ENCODE data around the gene CNTFR. TPM values are rescaled to one million over a fixed set of nuclear protein-coding genes. Genes with fewer than 3 reads are reported as not detected.

Gene CNTFR
- total RNA-seq, 4 donors from 2014 or later: 0.29 to 4.6 (median 0.40) TPM; not detected in 1

DNA sequence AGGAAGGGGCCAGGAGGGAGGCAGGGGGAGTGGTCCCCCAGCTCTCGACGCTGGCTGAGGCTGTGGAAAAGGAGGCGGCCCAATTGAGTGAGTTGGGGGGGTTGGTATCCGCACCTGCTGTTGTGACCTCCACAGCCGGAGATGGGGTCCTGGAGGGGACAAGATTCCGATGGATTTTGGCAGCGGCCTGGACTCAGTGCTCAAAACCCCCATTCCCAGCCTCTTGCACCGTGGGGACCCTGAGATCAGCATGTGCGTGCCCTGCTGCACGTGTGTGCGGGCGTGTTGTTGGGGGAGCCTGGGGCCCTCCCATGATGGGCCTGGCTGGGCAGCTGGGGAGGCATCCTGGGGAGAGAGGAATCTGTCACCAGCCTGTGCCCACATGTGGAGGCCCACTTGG is 15.0 kb downstream of the CNTFR start:
- Histone ChIP-seq H3K9me3 (no peaks in the 10 kb centered on the region), H3K4me3 (no peak overlapping the region), H3K36me3 (no peaks in the 10 kb centered on the region), H3K27ac (no peak overlapping the region), H3K27me3 (peaks cover 0 to 55% (median 15%) of the 10 kb centered on the region in 4 donors), H3K4me1 (peaks cover 4 to 40% (median 8%) of the 10 kb centered on the region in 3 donors)
- TF ChIP-seq POLR2A (IDR thresholded peaks at IDR 0.05): no peak
- TF ChIP-seq, protein P1, sequence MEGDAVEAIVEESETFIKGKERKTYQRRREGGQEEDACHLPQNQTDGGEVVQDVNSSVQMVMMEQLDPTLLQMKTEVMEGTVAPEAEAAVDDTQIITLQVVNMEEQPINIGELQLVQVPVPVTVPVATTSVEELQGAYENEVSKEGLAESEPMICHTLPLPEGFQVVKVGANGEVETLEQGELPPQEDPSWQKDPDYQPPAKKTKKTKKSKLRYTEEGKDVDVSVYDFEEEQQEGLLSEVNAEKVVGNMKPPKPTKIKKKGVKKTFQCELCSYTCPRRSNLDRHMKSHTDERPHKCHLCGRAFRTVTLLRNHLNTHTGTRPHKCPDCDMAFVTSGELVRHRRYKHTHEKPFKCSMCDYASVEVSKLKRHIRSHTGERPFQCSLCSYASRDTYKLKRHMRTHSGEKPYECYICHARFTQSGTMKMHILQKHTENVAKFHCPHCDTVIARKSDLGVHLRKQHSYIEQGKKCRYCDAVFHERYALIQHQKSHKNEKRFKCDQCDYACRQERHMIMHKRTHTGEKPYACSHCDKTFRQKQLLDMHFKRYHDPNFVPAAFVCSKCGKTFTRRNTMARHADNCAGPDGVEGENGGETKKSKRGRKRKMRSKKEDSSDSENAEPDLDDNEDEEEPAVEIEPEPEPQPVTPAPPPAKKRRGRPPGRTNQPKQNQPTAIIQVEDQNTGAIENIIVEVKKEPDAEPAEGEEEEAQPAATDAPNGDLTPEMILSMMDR (IDR thresholded peaks at IDR 0.05): no peak
- intact Hi-C loops (cut with DNase I): no loop called here
- no peak for DNase-seq
- 82 to 83% methylated on average over 2 of the region's 12 CpGs for WGBS, 2 donors

DNA sequence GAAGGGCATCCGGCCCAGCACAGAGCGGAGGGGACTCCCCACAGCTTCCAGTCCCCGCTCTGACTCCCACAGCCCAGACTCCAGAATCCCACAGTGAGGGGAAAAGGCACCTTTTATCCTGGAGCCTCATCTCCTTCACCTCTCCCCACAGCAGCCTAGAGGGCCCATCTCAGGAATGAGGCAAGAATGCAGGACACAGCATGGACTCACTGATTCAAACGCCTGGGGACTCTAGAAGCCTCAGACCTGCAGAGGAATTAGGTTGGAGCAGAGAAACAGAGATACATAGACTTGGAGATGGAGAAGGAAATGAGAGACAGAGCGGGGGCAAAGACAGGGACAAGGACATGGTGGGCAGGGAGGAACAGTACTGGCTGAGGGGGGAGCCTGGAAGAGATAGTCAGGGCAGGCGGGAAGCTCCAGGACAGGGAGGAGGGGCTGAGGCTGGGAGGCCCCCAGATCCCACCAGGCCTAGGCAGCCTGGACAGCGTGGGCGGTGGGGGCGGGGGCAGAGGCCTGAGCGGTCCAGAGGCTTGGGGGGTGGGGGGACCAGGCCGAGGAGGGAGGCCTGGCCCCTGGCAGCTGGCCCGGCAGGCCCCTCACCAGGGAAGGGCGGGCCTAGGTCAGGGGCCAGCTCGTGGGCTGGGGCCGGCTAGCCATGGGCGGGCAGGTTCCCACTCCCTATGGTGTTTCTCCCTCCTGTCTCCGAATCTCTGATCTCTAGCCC is 15.8 kb downstream of the CNTFR start:
- Histone ChIP-seq H3K36me3 (no peaks in the 10 kb centered on the region), H3K27ac (no peak overlapping the region), H3K27me3 (peaks cover 0 to 47% (median 10%) of the 10 kb centered on the region in 4 donors), H3K4me1 (peaks cover 4 to 34% (median 8%) of the 10 kb centered on the region in 3 donors), H3K4me3 (no peak overlapping the region), H3K9me3 (no peaks in the 10 kb centered on the region)
- 82 to 92% methylated on average over 4 to 5 of the region's 17 CpGs for WGBS, 2 donors
- no peak for DNase-seq
- intact Hi-C loops (cut with DNase I): no loop called here
- no peak for TF ChIP-seq POLR2A (IDR thresholded peaks at IDR 0.05)
- TF ChIP-seq, protein P1 (IDR thresholded peaks at IDR 0.05): no peak

DNA sequence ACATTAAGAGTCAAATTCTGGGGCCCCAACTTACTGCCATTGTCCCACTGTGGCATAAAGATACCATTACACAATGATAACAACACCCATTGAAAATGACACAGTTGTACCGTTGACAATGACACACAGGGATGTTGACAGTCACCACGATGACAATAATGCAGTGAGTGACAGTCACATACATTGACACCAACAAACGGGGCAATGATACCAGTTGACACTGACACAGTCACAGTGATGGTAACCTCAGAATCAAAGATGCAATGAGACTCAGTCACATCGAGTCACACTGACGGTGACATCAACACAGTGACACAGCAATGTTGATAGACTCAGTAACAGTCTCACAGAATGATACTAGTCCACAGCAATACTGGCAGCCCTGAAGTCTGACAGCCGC is 16.9 kb downstream of the CNTFR start:
- Histone ChIP-seq H3K27me3 (peaks cover 0 to 46% (median 2%) of the 10 kb centered on the region in 4 donors), H3K27ac (no peak overlapping the region), H3K4me1 (peaks cover 0 to 23% (median under 1%) of the 10 kb centered on the region in 3 donors), H3K9me3 (no peaks in the 10 kb centered on the region), H3K36me3 (no peaks in the 10 kb centered on the region), H3K4me3 (no peak overlapping the region)
- 76 to 83% methylated on average over 5 to 6 of the region's 6 CpGs for WGBS, 2 donors
- intact Hi-C loops (cut with DNase I): no loop called here
- DNase-seq: no peak
- no peak for TF ChIP-seq POLR2A (IDR thresholded peaks at IDR 0.05)
- TF ChIP-seq, protein P1 (IDR thresholded peaks at IDR 0.05): no peak

DNA sequence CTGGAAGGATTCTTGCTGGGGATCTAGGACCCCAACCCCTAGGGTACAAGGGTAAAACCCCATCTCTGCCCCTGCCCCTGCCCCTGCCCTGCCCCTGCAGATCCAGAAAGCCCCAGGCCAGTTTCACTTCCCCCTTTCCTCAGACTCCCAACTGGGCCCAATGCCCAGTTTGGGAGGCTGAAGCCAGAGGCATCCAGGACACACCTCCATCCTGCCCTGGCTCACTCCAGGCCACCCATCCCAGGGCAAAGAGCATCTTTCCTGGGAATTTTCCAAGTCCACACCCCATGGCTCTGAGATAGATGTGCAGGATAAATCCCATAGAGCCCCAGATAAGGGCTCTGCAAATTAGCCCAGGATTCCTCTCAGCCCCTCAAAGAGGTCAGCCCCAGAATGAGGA is 17.4 kb downstream of the CNTFR start:
- H3K36me3 ChIP-seq: no peaks in the 10 kb centered on the region
- H3K4me3 ChIP-seq: no peak overlapping the region
- DNase-seq: no peak
- no peak overlapping the region for H3K27ac ChIP-seq
- no peaks in the 10 kb centered on the region for H3K9me3 ChIP-seq
- intact Hi-C loops (cut with DNase I): no loop called here
- no peak for TF ChIP-seq POLR2A (IDR thresholded peaks at IDR 0.05)
- TF ChIP-seq, protein P1 (IDR thresholded peaks at IDR 0.05): no peak
- H3K27me3 ChIP-seq: peaks cover 0 to 46% (median 0%) of the 10 kb centered on the region in 4 donors
- peaks cover 0 to 18% (median 0%) of the 10 kb centered on the region in 3 donors for H3K4me1 ChIP-seq

DNA sequence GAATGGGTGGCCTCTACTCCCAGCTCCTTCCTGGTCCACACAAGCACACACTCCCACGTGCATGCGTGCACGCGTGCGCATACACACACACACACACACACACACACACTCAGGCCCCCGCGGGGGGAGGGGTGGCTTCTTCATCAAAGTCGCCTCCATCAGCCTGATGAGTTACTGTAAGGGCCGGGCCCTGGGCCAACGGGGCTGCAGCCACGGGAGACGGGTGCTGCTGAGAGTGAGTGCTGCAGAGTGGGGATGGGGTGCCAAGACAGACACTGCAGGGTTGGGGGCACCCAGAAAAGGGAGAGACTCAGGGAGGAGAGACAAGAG is 18.1 kb downstream of the CNTFR start:
- H3K27me3 ChIP-seq: peaks cover 0 to 46% (median 0%) of the 10 kb centered on the region in 4 donors
- no peaks in the 10 kb centered on the region for H3K9me3 ChIP-seq
- no peak overlapping the region for H3K27ac ChIP-seq
- WGBS, 2 donors: 29 to 57% methylated on average over 2 to 9 of the region's 12 CpGs
- H3K4me3 ChIP-seq: no peak overlapping the region
- intact Hi-C loops (cut with DNase I): no loop called here
- DNase-seq: no peak
- no peaks in the 10 kb centered on the region for H3K36me3 ChIP-seq
- no peak for TF ChIP-seq POLR2A (IDR thresholded peaks at IDR 0.05)
- TF ChIP-seq, protein P1 (IDR thresholded peaks at IDR 0.05): no peak
- peaks cover 0 to 18% (median 0%) of the 10 kb centered on the region in 3 donors for H3K4me1 ChIP-seq
